ENCODE data around the gene NMBR. TPM values are rescaled to one million over a fixed set of nuclear protein-coding genes. Genes with fewer than 3 reads are reported as not detected.
"Not testable (repeated sequence)": the region's sequence is repeated elsewhere in the genome, so short reads cannot be mapped to it uniquely, and the experiment has no call there.

NMBR gene
- total RNA-seq, 1 donor from 2014 or later: 0.22 TPM

DNA sequence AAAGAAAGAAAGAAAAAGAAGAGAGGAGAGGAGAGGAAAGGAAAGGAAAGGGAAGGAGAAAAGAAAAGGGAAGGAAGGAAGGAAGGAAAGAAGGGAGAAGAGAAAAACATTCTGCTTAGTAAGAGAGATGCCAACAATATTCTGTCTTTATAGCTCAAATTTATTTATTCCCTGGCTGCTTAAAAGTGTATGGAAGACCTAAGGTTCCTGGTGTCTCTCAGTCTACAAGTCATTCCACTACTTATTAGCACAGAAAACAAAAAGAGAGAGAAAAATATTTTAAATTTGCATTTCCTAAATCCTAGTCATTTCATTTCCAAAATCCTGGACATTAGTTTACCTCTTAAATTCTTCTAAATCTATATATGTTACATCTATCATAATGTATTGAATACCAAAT is 67.8 kb downstream of the NMBR start:
- no peaks in the 10 kb centered on the region for H3K36me3 Mint-ChIP-seq

DNA sequence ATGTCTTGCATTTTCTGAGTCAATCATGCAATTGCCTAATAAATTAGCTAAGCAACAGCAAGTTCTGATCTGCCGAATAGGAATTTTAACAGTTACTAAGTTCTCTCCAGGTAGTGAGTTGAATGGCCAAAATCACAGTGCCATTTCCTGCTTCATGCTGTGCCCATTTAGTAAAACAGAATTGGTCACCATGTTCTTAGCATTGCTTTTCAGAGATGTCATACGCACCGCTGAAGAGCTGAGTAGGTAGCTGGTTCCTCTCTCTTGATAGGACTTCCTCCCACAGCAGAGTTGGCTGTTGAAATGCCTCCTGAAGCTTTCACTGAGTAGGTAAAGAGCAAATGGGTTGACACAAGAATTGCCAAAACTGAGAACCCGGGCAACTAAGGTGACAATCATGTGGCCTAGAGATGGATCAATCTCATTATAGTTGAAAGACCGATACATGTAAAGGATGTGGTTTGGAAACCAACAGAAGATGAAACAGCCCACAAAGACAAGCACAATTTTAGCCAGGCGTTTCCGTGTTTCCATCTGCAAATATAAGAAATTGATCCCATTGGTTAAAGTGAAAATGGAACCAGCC is 71.3 kb downstream of the NMBR start:
- DNase-seq (ENCODE audit: extremely low spot score, unreplicated experiment): no peak
- Mint-ChIP-seq H3K27me3 (no peaks in the 10 kb centered on the region), H3K9me3 (no peaks in the 10 kb centered on the region), H3K4me1 (ENCODE audit: unreplicated experiment) (no peaks in the 10 kb centered on the region), H3K4me3 (no peak overlapping the region), H3K27ac (no peak overlapping the region), H3K36me3 (no peaks in the 10 kb centered on the region)
- TF ChIP-seq, protein P1, sequence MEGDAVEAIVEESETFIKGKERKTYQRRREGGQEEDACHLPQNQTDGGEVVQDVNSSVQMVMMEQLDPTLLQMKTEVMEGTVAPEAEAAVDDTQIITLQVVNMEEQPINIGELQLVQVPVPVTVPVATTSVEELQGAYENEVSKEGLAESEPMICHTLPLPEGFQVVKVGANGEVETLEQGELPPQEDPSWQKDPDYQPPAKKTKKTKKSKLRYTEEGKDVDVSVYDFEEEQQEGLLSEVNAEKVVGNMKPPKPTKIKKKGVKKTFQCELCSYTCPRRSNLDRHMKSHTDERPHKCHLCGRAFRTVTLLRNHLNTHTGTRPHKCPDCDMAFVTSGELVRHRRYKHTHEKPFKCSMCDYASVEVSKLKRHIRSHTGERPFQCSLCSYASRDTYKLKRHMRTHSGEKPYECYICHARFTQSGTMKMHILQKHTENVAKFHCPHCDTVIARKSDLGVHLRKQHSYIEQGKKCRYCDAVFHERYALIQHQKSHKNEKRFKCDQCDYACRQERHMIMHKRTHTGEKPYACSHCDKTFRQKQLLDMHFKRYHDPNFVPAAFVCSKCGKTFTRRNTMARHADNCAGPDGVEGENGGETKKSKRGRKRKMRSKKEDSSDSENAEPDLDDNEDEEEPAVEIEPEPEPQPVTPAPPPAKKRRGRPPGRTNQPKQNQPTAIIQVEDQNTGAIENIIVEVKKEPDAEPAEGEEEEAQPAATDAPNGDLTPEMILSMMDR (conservative IDR thresholded peaks at IDR 0.05): no peak

More for the DNA sequence above, 67.8 kb downstream of the NMBR start:
- Mint-ChIP-seq H3K27ac (no peak overlapping the region), H3K9me3 (no peaks in the 10 kb centered on the region), H3K4me1 (ENCODE audit: unreplicated experiment) (no peaks in the 10 kb centered on the region), H3K27me3 (peaks cover 5% of the 10 kb centered on the region), H3K4me3 (no peak overlapping the region)
- TF ChIP-seq, protein P1 (conservative IDR thresholded peaks at IDR 0.05): no peak
- DNase-seq (ENCODE audit: extremely low spot score, unreplicated experiment): no peak

GRCh38 chr6:142074516-142074915 is 72.4 kb downstream of the NMBR start:
- H3K4me3 Mint-ChIP-seq: no peak overlapping the region

GRCh38 chr6:142071981-142072380 is 74.9 kb downstream of the NMBR start:
- no peak for DNase-seq (ENCODE audit: extremely low spot score, unreplicated experiment)
- TF ChIP-seq, protein P1 (conservative IDR thresholded peaks at IDR 0.05): no peak
- H3K27ac Mint-ChIP-seq: no peak overlapping the region
- no peaks in the 10 kb centered on the region for H3K4me1 Mint-ChIP-seq (ENCODE audit: unreplicated experiment)
- H3K9me3 Mint-ChIP-seq: no peaks in the 10 kb centered on the region
- H3K27me3 Mint-ChIP-seq: no peaks in the 10 kb centered on the region
- no peaks in the 10 kb centered on the region for H3K36me3 Mint-ChIP-seq
- H3K4me3 Mint-ChIP-seq: no peak overlapping the region

More at GRCh38 chr6:142074516-142074915, 72.4 kb downstream of the NMBR start:
- TF ChIP-seq, protein P1 (conservative IDR thresholded peaks at IDR 0.05): no peak
- Mint-ChIP-seq H3K27ac (no peak overlapping the region), H3K4me1 (ENCODE audit: unreplicated experiment) (no peaks in the 10 kb centered on the region), H3K27me3 (no peaks in the 10 kb centered on the region), H3K36me3 (no peaks in the 10 kb centered on the region), H3K9me3 (no peaks in the 10 kb centered on the region)
- DNase-seq (ENCODE audit: extremely low spot score, unreplicated experiment): no peak

- no peaks in the 10 kb centered on the region for H3K36me3 Mint-ChIP-seq
- H3K4me3 Mint-ChIP-seq: no peak overlapping the region
- no peaks in the 10 kb centered on the region for H3K9me3 Mint-ChIP-seq
- H3K4me1 Mint-ChIP-seq (ENCODE audit: unreplicated experiment): no peaks in the 10 kb centered on the region
- H3K27me3 Mint-ChIP-seq: no peaks in the 10 kb centered on the region
- no peak overlapping the region for H3K27ac Mint-ChIP-seq
- TF ChIP-seq, protein P1 (conservative IDR thresholded peaks at IDR 0.05): no peak
- no peak for DNase-seq (ENCODE audit: extremely low spot score, unreplicated experiment)
These were observed 78.5 kb downstream of the NMBR start for GRCh38 chr6:142068416-142068815.

GRCh38 chr6:142062861-142063260 is 84.1 kb downstream of the NMBR start:
- H3K4me1 Mint-ChIP-seq (ENCODE audit: unreplicated experiment); H3K36me3 Mint-ChIP-seq; H3K9me3 Mint-ChIP-seq; H3K27ac Mint-ChIP-seq; H3K4me3 Mint-ChIP-seq; DNase-seq (ENCODE audit: extremely low spot score, unreplicated experiment); H3K27me3 Mint-ChIP-seq: not testable (repeated sequence)

Measured in type B pancreatic cell (in vitro differentiated cells).